Measurements from ENCODE around the gene C1orf74.

C1orf74 gene

GRCh38 chr1:209749205-209749604 lies 35.2 kb downstream of the C1orf74 start:
- DNase-seq, result no peak
- intact Hi-C loops (cut with DNase I), result loop anchor here (5.0 kb wide), 1 partner anchor 172 kb away; no protein-coding TSS in a partner anchor

- intact Hi-C loops (cut with DNase I), result loop anchor here (1.0 to 5.0 kb wide), 2 partner anchors 146 to 171 kb away; no protein-coding TSS in a partner anchor
- DNase-seq, result no peak
These were observed 35.7 kb downstream of the C1orf74 start for GRCh38 chr1:209748620-209749019.

GRCh38 chr1:209747580-209748262 lies 36.6 kb downstream of the C1orf74 start:
- peak; percentile 61 to 97 (median 78) for DNase-seq
- intact Hi-C loops (cut with DNase I), result loop anchor here (1.0 to 5.0 kb wide), 3 partner anchors 55 to 170 kb away; no protein-coding TSS in a partner anchor

- no peak for DNase-seq
- intact Hi-C loops (cut with DNase I), result loop anchor here (2.0 to 5.0 kb wide), 2 partner anchors 54 to 169 kb away; no protein-coding TSS in a partner anchor
These were observed 37.8 kb downstream of the C1orf74 start for GRCh38 chr1:209746451-209747165.

- intact Hi-C loops (cut with DNase I), result no loop called here
- DNase-seq, result peak in 6 of 10 donors; percentile 11 to 73 (median 24)
These were observed 41.2 kb downstream of the C1orf74 start for GRCh38 chr1:209743145-209743482.

GRCh38 chr1:209742409-209743144 lies 41.8 kb downstream of the C1orf74 start:
- DNase-seq, result no peak
- intact Hi-C loops (cut with DNase I), result no loop called here

- intact Hi-C loops (cut with DNase I), result no loop called here
These were observed 42.5 kb downstream of the C1orf74 start for GRCh38 chr1:209741889-209742288.

GRCh38 chr1:209741193-209741592 lies 43.2 kb downstream of the C1orf74 start:
- intact Hi-C loops (cut with DNase I), result no loop called here

More at GRCh38 chr1:209741889-209742288, 42.5 kb downstream of the C1orf74 start:
- no peak for DNase-seq

GRCh38 chr1:209738270-209738669 lies 46.1 kb downstream of the C1orf74 start:
- intact Hi-C loops (cut with DNase I), result no loop called here
- no peak for DNase-seq

More at GRCh38 chr1:209741193-209741592, 43.2 kb downstream of the C1orf74 start:
- no peak for DNase-seq

- intact Hi-C loops (cut with DNase I), result no loop called here
- no peak for DNase-seq
These were observed 47.2 kb downstream of the C1orf74 start for GRCh38 chr1:209737118-209737505.

- intact Hi-C loops (cut with DNase I), result no loop called here
- DNase-seq, result no peak
These were observed 47.8 kb downstream of the C1orf74 start for GRCh38 chr1:209736490-209737117.

- DNase-seq, result no peak
- intact Hi-C loops (cut with DNase I), result no loop called here
These were observed 50.8 kb downstream of the C1orf74 start for GRCh38 chr1:209733409-209734192.

GRCh38 chr1:209732725-209733124 lies 51.6 kb downstream of the C1orf74 start:
- DNase-seq, result no peak
- intact Hi-C loops (cut with DNase I), result no loop called here

GRCh38 chr1:209729436-209729835 lies 54.9 kb downstream of the C1orf74 start:
- intact Hi-C loops (cut with DNase I), result no loop called here
- DNase-seq, result no peak

Measured in posterior cingulate gyrus (tissue), 11 donors.